Peyer's patch (tissue), 4 donors: ENCODE data around the gene ANTXR1. TPM values are rescaled to one million over a fixed set of nuclear protein-coding genes. Genes with fewer than 3 reads are reported as not detected.

Experiments used
- DNase-seq, 3 donors: peaks; one replicate each; pipeline ENCODE4 v3.0.0-alpha.2; 2017 to 2019
- H3K27ac ChIP-seq, 4 donors: fragments of 200-600 bp; sonication (generic); one replicate each; pipeline ENCODE4 v1.5.1; 2016 to 2019
- H3K27me3 ChIP-seq, 2 donors: fragments of 200-600 bp; sonication (generic); one replicate each; pipeline ENCODE4 v1.5.1; 2019
- H3K36me3 ChIP-seq, 3 donors: fragments of 200-600 bp; sonication (generic); one replicate each; pipeline ENCODE4 v1.5.1; 2016 to 2019
- H3K4me1 ChIP-seq, 4 donors: fragments of 200-600 bp; sonication (generic); one replicate each; pipeline ENCODE4 v1.5.1; 2016 to 2019
- H3K4me3 ChIP-seq, 4 donors: fragments of 200-600 bp; sonication (generic); 1 replicate in 3 of 4; 2 replicates in 1 of 4; pipeline ENCODE4 v1.5.1; 2016 to 2019; ENCODE audit warnings: mild to moderate bottlenecking in 1 of 4
- H3K9me3 ChIP-seq, 4 donors: fragments of 200-600 bp; sonication (generic); one replicate each; pipeline ENCODE4 v1.5.1; 2016 to 2019; ENCODE audit warnings: mild to moderate bottlenecking in 1 of 4
- CTCF ChIP-seq, 6 experiments: fragments of 450-650 bp in 4 of 6; fragments of 200-600 bp in 2 of 6; sonication (generic) in 1 of 6; IDR thresholded peaks; one replicate each; pipeline ENCODE4 v1.5.1; 2017 to 2019; ENCODE audit warnings: antibody characterized with exemption in 6 of 6, mild to moderate bottlenecking in 3 of 6, moderate library complexity in 1 of 6
- POLR2A ChIP-seq, 2 donors: fragments of 450-650 bp; IDR thresholded peaks; one replicate each; pipeline ENCODE4 v1.5.1; 2017; ENCODE audit warnings: antibody characterized with exemption in 2 of 2, mild to moderate bottlenecking in 2 of 2, moderate library complexity in 2 of 2
- total RNA-seq, 4 donors: library from RNA; depleted of rRNA; stranded (reverse); fragments of >200 nt; gene quantifications; one replicate each; pipeline ENCODE4 v1.1.0, GENCODE V29; 2016

The ANTXR1 gene
- total RNA-seq, 4 donors from 2014 or later: 5.4 to 39.6 (median 25.0) TPM

- DNase-seq: no peak
- H3K27me3 ChIP-seq: no peaks in the 10 kb centered on the region
- no peak overlapping the region for H3K4me3 ChIP-seq
- no peak overlapping the region for H3K27ac ChIP-seq
- no peaks in the 10 kb centered on the region for H3K36me3 ChIP-seq
- H3K4me1 ChIP-seq: no peaks in the 10 kb centered on the region
- no peak for TF ChIP-seq CTCF (IDR thresholded peaks at IDR 0.05)
- no peak for TF ChIP-seq POLR2A (IDR thresholded peaks at IDR 0.05)
- no peaks in the 10 kb centered on the region for H3K9me3 ChIP-seq
Measured at GRCh38 chr2:69275490-69275889, 262.5 kb downstream of the ANTXR1 start.

DNA sequence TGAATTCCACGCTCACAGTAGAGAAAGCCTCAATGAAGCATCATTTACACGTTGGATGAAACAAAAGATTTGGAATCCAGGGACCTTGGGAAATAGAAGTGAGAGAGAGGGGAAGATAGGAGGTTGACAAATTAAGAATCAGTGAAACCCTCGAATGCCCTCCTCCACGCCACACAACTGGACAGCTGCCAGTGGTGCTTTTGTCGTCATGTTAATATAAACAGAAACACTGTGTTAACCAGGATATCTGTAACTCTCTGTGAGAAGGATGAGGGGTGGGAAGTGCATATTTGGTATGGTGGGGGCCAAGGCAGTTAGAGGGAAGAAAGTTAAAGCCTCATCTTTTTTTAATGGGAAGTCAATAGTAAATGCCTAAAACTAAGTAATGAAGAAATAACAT lies 265.4 kb downstream of the ANTXR1 start:
- Histone ChIP-seq H3K4me1 (no peaks in the 10 kb centered on the region), H3K9me3 (no peaks in the 10 kb centered on the region), H3K4me3 (no peak overlapping the region), H3K27me3 (no peaks in the 10 kb centered on the region), H3K36me3 (no peaks in the 10 kb centered on the region), H3K27ac (no peak overlapping the region)
- no peak for DNase-seq
- TF ChIP-seq POLR2A (IDR thresholded peaks at IDR 0.05): no peak
- TF ChIP-seq CTCF (IDR thresholded peaks at IDR 0.05): no peak

- DNase-seq: no peak
- Histone ChIP-seq H3K4me1 (no peaks in the 10 kb centered on the region), H3K4me3 (no peak overlapping the region), H3K27me3 (no peaks in the 10 kb centered on the region), H3K9me3 (no peaks in the 10 kb centered on the region), H3K36me3 (no peaks in the 10 kb centered on the region), H3K27ac (no peak overlapping the region)
- no peak for TF ChIP-seq POLR2A (IDR thresholded peaks at IDR 0.05)
- no peak for TF ChIP-seq CTCF (IDR thresholded peaks at IDR 0.05)
Measured at GRCh38 chr2:69279211-69279610, 266.2 kb downstream of the ANTXR1 start.

DNA sequence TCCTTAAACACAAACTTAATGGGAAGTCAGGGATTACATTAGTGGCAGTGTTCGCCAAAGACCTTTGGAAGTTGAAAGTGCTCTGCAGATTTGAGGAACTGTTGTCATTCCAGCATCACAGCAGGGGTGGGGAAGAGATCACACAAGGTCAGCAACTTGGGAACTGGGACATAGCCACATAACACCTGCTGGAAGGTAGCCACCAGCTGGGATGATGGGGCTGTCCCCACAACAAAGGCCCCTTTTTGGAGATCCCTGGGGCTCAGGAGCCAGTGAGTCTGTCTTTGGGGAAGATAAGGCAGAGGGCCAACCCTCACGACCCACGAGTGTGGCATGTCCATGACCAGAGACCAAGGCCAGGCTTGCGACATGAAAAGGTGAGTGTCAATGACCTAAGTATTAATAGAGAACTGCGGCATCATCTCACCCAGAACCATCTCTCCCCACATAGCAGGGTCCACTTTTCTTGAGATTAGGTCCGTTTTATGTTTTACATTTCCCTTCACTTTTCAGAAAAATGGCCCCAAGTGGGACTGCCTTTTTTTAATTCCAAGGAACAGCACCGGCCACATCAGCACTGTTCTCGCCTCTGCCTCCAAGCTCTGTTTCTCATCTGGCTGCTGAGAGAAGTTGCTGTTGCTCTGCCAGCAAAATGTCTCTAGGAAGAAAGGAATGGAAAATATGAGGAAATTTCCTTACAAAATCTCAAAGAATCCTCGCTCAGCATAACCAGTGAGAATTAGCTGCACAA lies 267.1 kb downstream of the ANTXR1 start:
- no peak for TF ChIP-seq CTCF (IDR thresholded peaks at IDR 0.05)
- TF ChIP-seq POLR2A (IDR thresholded peaks at IDR 0.05): no peak
- no peak for DNase-seq
- Histone ChIP-seq H3K36me3 (no peaks in the 10 kb centered on the region), H3K27me3 (no peaks in the 10 kb centered on the region), H3K4me3 (no peak overlapping the region), H3K9me3 (no peaks in the 10 kb centered on the region), H3K27ac (no peak overlapping the region), H3K4me1 (no peaks in the 10 kb centered on the region)

DNA sequence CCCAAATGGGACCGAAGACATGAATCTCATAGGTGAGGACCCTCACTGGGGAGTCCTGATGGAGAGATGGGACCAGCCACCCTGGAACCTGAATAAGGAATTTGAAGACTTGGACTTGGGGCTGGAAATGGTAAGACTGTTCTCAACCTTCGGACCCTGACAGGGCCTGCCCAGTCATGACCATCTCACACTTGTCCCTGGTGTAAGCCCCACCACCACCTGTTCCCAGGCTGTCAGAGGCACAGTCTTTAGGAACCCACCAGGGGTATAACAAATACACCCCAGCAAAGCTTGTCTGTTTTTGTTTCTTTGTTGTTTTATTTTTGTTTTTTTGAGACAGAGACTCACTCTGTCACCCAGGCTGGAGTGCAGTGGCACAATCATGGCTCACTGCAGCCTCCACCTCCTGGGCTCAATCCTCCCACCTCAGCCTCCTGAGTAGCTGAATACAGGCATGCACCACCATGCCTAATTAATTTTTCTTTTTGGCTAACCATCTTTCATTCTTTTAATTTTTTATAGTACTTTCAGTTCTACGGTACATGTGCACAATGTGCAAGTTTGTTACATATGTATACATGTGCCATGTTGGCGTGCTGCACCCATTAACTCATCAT lies 267.9 kb downstream of the ANTXR1 start:
- H3K4me1 ChIP-seq: no peaks in the 10 kb centered on the region
- no peaks in the 10 kb centered on the region for H3K27me3 ChIP-seq
- no peaks in the 10 kb centered on the region for H3K9me3 ChIP-seq
- H3K36me3 ChIP-seq: no peaks in the 10 kb centered on the region
- no peak overlapping the region for H3K27ac ChIP-seq
- TF ChIP-seq POLR2A (IDR thresholded peaks at IDR 0.05) (no peak), CTCF (IDR thresholded peaks at IDR 0.05) (no peak)
- no peak for DNase-seq
- H3K4me3 ChIP-seq: no peak overlapping the region
